Rectal smooth muscle tissue (tissue), 1 donor: Measurements from ENCODE around the gene NDUFAF7.
"Not testable (repeated sequence)": the region's sequence is repeated elsewhere in the genome, so short reads cannot be mapped to it uniquely, and the experiment has no call there.

ENCODE experiments used
- H3K27ac ChIP-seq: one replicate; pipeline ENCODE4 v1.7.0; 2013; ENCODE audit warnings: low read depth, low read length, inconsistent platforms
- H3K27me3 ChIP-seq: one replicate; pipeline ENCODE4 v1.7.0; 2013; ENCODE audit warnings: low read length; ENCODE audit not compliant: control insufficient read depth, insufficient read depth
- H3K36me3 ChIP-seq: one replicate; pipeline ENCODE4 v1.7.0; 2013; ENCODE audit warnings: low read length; ENCODE audit not compliant: control insufficient read depth, insufficient read depth
- H3K4me1 ChIP-seq: one replicate; pipeline ENCODE4 v1.7.0; 2013; ENCODE audit warnings: low read length; ENCODE audit not compliant: control insufficient read depth, insufficient read depth
- H3K4me3 ChIP-seq: one replicate; pipeline ENCODE4 v1.7.0; 2013; ENCODE audit warnings: low read length
- H3K9ac ChIP-seq: one replicate; pipeline ENCODE4 v1.7.0; 2013; ENCODE audit warnings: low read length

NDUFAF7 gene, protein sequence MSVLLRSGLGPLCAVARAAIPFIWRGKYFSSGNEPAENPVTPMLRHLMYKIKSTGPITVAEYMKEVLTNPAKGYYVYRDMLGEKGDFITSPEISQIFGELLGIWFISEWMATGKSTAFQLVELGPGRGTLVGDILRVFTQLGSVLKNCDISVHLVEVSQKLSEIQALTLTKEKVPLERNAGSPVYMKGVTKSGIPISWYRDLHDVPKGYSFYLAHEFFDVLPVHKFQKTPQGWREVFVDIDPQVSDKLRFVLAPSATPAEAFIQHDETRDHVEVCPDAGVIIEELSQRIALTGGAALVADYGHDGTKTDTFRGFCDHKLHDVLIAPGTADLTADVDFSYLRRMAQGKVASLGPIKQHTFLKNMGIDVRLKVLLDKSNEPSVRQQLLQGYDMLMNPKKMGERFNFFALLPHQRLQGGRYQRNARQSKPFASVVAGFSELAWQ

DNA sequence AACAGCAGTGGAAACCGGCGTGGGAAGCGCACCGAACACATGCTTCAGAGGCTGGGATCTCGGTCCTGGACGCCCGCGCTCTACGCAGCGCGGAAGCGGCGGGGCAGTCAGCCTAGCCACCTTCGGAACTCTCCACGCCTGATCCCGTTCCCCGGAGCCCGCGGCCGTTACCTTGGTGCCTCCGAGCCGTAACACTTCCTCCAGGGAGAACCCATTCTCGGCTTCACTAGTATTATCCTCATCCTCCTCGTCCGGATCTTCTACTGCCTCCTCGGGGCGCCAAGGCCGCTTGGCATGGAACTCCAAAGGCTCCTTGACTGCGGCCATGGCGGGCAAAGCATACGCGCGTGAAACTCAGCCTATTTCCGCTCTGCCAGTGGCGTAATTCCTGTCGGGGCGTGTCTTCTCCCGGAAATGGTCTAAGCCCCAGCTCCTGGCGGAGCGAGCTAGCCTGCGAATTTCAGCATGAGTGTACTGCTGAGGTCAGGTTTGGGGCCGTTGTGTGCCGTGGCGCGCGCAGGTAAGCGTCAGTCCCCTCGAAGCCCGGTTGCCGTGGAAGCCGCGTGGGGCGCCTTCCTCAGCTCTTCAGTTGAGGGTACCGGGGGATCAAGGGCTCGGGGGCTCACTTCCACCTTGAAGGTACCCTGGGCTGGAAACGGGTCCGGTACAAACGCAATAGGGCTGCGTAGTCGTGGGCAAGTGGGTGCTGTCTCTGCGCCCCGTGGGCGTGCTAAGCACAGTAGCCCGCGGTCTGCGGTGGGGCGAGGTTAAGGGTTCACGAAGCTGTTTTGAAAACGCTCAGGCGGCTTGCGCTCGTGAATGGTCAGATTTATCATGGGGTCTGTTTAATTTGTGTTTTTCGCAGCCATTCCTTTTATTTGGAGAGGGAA is at the start of gene NDUFAF7, which contains the start of gene CEBPZ:
Gene NDUFAF7 (plus strand): TSS at position 418 of the 890 bp plus-strand sequence. CDS start 48 bp downstream, at position 466.
Gene CEBPZ (minus strand): TSS at position 356 of the 890 bp plus-strand sequence. CDS start 29 bp downstream, at position 327.
- H3K4me3 ChIP-seq: peak within 1 kb of the TSS; percentile 84
- peaks cover 15% of the 10 kb centered on the region for H3K4me1 ChIP-seq
- H3K9ac ChIP-seq: peak within 1 kb of the TSS; percentile 95
- peaks cover 14% of the 10 kb centered on the region for H3K36me3 ChIP-seq
- no peaks in the 10 kb centered on the region for H3K27me3 ChIP-seq
- H3K27ac ChIP-seq: peak within 1 kb of the TSS; percentile 94

DNA sequence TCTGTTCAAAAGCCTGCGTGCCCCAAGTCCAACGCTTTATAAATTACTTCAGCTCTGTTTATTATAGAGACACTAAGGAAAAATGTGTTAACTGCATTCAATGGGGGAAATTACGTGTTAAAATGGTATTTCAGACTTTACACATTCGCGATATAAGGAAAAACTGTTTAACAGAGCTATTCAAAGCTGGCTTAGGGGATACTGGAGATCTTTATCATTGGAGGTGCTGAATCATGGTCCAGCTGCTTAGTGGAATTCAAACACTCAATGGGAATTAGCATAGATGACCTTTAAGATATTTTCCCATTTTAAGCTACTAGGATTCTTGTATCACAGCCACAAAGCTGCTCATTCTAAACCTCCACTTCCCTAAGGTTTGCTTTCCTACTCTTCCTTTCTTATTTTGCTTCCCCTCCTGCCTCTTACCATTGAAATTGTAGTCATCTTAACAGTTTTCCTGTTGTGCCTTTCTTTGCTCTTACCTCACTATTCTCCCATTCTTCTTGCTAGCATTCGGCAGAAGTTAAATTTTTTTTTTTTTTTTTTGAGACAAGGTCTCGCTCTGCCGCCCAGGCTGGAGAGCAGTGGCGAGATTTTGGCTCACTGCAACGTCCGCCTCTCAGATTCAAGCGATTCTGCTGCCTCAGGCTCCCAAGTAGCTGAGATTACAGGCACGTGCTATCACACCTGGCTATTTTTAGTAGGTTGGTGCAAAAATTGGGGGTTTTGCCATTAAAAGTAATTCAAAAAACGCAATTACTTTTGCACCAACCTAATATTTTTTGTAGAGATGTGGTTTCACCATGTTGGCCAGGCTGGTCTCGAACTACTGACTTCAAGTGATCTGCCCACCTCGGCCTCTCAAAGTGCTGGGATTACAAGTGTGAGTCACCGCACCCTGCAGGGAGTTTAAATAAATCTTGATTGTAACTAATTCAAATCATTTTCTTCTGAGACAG is 49.5 kb upstream of the NDUFAF7 start:
- H3K4me3 ChIP-seq: no peak overlapping the region
- H3K27ac ChIP-seq: no peak overlapping the region
- H3K9ac ChIP-seq: no peak overlapping the region
- H3K4me1 ChIP-seq: no peaks in the 10 kb centered on the region
- no peaks in the 10 kb centered on the region for H3K27me3 ChIP-seq
- no peaks in the 10 kb centered on the region for H3K36me3 ChIP-seq

DNA sequence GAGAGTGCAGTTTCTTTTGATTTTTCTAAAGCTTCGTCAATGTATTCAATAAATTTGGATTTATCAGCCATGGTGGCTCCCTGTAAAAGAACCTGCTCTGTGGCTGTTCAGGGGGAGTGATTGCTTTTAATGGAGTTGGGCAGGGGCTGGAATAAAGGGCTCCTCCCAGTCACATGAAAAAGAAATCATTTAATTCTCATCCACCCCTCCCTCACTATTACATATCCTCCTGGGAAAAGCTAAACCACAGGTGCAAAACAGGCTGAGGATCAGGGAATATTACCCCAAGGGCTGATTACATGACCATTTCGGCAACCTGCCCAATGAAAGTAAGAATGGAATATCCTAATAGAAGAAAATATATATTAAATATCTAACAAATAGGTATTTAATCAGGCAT is 42.9 kb upstream of the NDUFAF7 start, which contains the start of gene SULT6B1:
Gene SULT6B1 (minus strand): TSS at position 101 of the 400 bp plus-strand sequence. CDS start 30 bp downstream, at position 71.
- no peaks in the 10 kb centered on the region for H3K4me1 ChIP-seq
- no peak within 1 kb of the TSS for H3K27ac ChIP-seq
- H3K27me3 ChIP-seq: no peaks in the 10 kb centered on the region

DNA sequence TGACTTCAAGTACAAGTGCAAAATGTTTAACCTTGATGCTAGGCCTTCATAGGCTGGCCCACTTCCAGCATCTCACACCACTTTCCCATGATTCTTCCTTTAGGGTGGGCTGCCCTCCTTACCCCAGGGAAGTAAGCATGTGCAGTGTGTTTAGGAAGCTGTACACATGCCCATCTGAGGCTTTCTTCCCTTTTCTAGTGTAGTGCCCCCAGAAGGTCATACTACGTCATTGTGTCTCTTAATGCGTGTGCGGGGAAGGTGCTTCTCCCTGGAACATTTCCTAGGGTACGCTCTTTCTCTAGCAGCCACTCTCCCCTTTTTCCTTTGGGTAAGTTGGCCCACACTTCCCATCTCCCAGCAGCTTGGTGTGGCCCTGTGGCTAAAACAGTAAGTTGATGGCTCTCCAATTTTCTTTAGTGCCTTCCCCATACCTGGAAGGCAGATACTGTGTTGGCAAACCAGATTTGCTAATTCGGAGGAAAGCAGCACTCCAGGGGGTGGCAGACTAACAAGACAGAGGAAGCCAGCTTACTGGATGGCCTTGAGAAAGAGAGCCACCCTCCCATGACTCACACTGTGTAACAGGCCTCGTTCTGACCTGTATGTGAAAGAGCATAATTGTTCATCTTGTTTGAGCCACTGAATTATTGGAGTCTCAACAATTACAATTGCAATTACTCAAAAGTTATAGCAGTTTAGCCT is 41.9 kb upstream of the NDUFAF7 start:
- H3K4me3 ChIP-seq: no peak overlapping the region
- H3K27ac ChIP-seq: no peak overlapping the region
- no peaks in the 10 kb centered on the region for H3K36me3 ChIP-seq
- no peaks in the 10 kb centered on the region for H3K4me1 ChIP-seq
- H3K9ac ChIP-seq: no peak overlapping the region
- no peaks in the 10 kb centered on the region for H3K27me3 ChIP-seq

More for the DNA sequence above, 42.9 kb upstream of the NDUFAF7 start, which contains the start of gene SULT6B1:
- no peak within 1 kb of the TSS for H3K4me3 ChIP-seq
- no peaks in the 10 kb centered on the region for H3K36me3 ChIP-seq
- H3K9ac ChIP-seq: no peak within 1 kb of the TSS

DNA sequence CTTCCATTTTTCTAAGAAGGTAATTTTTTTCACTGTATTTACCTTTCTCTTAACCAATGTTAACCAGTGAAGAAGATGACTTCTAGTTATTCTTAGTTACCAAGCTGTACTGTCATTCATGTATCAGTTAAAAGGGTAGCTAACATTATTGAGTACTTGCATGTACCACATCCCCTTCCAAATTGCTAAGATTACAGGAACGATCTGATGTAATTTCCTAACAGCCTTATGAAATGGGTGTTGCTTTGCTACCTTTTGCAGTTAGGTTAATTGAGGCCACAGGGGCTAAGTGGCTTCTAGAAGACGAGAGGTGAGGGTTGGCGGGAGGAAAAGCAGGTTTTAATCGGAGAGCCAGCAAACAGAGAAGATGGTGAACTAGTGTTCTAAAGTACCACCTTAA is 41.2 kb upstream of the NDUFAF7 start:
- H3K4me1 ChIP-seq: no peaks in the 10 kb centered on the region
- no peak overlapping the region for H3K9ac ChIP-seq
- no peak overlapping the region for H3K27ac ChIP-seq
- H3K4me3 ChIP-seq: no peak overlapping the region
- H3K36me3 ChIP-seq: no peaks in the 10 kb centered on the region
- no peaks in the 10 kb centered on the region for H3K27me3 ChIP-seq

DNA sequence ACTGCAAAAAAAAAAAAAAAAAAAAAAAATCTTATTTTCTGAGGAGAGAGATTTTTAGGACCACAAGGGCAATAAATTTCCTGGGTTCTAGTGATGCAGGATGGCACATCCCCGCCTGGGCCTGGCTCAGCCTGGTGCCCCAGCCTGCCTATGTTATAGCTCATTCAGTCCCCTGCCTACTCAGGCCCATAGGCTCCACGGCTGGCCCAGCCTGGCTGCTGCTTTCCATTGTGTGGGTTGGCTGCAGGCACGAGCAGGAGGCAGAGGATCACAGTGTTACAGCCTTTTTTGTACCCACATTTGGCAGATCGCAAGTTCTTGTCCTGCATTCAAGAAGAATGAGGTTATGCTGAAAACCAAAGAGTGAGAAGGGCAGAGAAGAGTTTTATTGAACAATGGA is 40.2 kb upstream of the NDUFAF7 start:
- no peaks in the 10 kb centered on the region for H3K4me1 ChIP-seq
- no peak overlapping the region for H3K27ac ChIP-seq
- H3K9ac ChIP-seq: no peak overlapping the region

DNA sequence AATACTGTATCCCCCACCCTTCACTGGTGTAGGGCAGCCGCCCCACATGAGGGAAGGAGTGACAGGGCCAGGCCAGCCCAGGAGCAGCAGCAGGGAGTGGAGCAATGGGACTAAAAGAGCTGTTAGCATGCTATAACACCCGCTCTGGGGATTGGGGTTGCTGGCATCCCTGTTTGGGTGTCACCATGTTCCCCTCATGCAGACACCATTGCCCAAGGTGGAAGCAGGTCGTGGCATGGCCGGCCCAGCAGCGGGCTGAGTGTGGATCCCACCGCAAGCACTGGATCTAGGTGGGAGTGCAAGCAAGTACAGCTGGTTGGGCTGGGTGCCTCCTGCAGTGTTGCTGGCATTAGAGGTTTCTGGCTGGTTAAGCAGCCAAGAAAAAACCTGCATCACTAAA is 39.7 kb upstream of the NDUFAF7 start:
- Histone ChIP-seq H3K9ac (no peak overlapping the region), H3K27me3 (no peaks in the 10 kb centered on the region), H3K4me1 (no peaks in the 10 kb centered on the region), H3K27ac (no peak overlapping the region), H3K36me3 (no peaks in the 10 kb centered on the region), H3K4me3 (no peak overlapping the region)

More for the DNA sequence above, 40.2 kb upstream of the NDUFAF7 start:
- Histone ChIP-seq H3K4me3 (no peak overlapping the region), H3K36me3 (no peaks in the 10 kb centered on the region), H3K27me3 (no peaks in the 10 kb centered on the region)

DNA sequence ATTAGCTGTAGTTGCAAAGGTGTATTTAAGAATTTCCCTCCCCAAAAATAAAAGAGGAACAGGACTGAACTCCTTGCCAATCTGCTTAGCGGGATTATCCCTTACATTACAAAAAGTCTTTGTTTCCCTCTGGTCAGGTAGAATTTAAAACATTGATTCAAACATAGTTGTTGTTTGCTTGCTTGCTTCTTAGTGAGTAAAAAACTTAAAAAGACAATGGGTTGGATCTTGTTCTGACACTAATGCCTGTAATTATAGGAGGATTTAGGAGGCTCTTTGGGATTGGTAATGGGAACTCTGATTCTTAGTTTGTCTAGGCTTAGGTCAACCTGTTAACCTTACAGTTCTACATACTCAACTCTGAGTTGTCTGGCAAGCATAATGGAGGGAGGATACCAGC is 38.9 kb upstream of the NDUFAF7 start:
- no peak overlapping the region for H3K9ac ChIP-seq
- H3K36me3 ChIP-seq: no peaks in the 10 kb centered on the region
- peaks cover 5% of the 10 kb centered on the region for H3K4me1 ChIP-seq
- no peak overlapping the region for H3K4me3 ChIP-seq
- no peaks in the 10 kb centered on the region for H3K27me3 ChIP-seq
- H3K27ac ChIP-seq: no peak overlapping the region

DNA sequence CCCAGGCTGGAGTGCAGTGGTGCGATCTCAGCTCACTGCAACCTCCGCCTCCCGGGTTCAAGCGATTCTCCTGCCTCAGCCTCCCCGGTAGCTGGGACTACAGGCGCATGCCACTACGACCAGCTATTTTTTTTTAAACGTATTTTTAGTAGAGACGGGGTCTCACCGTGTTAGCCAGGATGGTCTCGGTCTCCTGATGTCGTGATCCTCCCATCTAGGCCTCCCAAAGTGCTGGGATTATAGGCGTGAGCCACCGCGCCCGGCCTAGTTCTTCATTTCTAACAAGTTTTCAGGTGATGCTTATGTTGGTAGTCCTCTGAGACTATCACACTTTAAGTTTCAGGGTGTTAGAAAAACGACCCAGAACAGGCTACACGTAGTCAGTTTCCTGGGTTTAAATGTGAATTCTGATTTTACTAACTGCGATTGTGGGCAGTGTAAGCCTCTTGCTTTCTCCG is 35.6 kb upstream of the NDUFAF7 start:
- Histone ChIP-seq H3K9ac (peak overlapping the region; percentile 28), H3K27ac (peak overlapping the region; percentile 93), H3K4me3 (peak overlapping the region; percentile 64)
- H3K36me3 ChIP-seq, H3K4me1 ChIP-seq, H3K27me3 ChIP-seq: not testable (repeated sequence)

DNA sequence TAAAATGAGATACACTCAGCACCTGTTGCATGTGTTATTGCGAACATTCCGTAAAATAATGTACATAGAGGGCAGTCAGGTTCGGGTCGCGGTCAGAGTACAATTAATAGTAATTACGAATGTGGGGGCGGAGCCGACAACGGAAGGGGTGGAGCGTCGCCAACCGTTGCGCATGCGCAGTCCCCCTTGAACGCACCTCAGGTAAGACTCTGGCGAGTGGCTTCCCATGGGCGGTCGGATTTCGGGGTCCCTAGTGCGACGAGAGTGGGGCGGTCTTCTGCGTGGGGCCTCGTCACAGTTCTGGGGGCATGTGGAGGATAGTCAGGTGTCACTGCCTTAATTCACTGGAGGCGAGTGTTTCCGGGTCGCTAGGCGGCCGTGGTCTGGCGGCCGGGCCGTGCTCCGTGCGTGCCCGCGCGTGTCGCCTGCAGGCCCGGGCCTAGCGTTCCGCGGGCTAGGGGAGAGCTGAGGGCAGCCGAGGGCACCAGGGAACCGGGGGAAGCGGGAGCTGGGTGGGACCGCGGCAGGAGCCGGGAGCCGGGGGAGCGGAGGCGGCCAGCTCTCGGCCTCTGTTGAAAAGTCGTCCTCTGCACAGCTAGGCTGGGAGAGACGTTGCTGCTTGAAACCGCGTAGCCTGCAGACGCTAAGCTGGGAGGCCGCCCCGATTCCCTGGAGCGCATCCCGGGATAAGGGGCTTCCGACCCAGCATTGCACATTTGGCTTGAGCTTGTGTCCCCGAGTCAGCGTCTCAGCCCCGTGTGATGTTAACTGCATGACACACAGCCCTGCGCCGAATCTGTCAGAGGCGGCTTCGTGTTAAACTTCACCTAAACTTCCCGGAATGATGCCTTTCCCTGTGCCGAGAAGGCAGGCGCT is 34.9 kb upstream of the NDUFAF7 start, which contains the start of gene CEBPZOS:
Gene CEBPZOS (plus strand): TSS at position 177 of the 876 bp plus-strand sequence. CDS start 3,209 bp downstream, outside the sequence.
- Histone ChIP-seq H3K4me3 (peak within 1 kb of the TSS; percentile 64), H3K4me1 (peaks cover 7% of the 10 kb centered on the region), H3K36me3 (no peaks in the 10 kb centered on the region), H3K27ac (peak within 1 kb of the TSS; percentile 93), H3K9ac (peak within 1 kb of the TSS; percentile 28), H3K27me3 (no peaks in the 10 kb centered on the region)
